Heart left ventricle (tissue), 16 donors: Measurements from ENCODE around the gene RAPSN. TPM values are rescaled to one million over a fixed set of nuclear protein-coding genes. Genes with fewer than 3 reads are reported as not detected.

Experiments
- ATAC-seq, 4 donors: fragments of 200-7000 bp; cut with Tn5 transposase; one replicate each; pipeline ENCODE4 v1.9.1; 2020 to 2022; ENCODE audit warnings: moderate library complexity in 4 of 4, mild to moderate bottlenecking in 3 of 4, moderate number of reproducible peaks in 1 of 4
- DNase-seq, 5 donors: peaks; one replicate each; pipeline ENCODE4 v3.0.0-alpha.2; 2020
- H3K27ac ChIP-seq, 12 donors: fragments of 200-600 bp; sonication (generic) in 4 of 12; one replicate each; pipeline versions ENCODE4 v1.5.0 to v1.8.0; 2016 to 2022; ENCODE audit warnings: mild to moderate bottlenecking in 2 of 12
- H3K27me3 ChIP-seq, 9 donors: fragments of 200-600 bp; sonication (generic) in 2 of 9; one replicate each; pipeline versions ENCODE4 v1.5.1 to v1.8.0; 2016 to 2022; ENCODE audit warnings: mild to moderate bottlenecking in 3 of 9
- H3K36me3 ChIP-seq, 9 donors: fragments of 200-600 bp; sonication (generic) in 2 of 9; one replicate each; pipeline versions ENCODE4 v1.5.0 to v1.8.0; 2018 to 2022; ENCODE audit warnings: mild to moderate bottlenecking in 2 of 9
- H3K4me1 ChIP-seq, 12 donors: fragments of 200-600 bp; sonication (generic) in 4 of 12; one replicate each; pipeline versions ENCODE4 v1.5.0 to v1.8.0; 2016 to 2022; ENCODE audit warnings: mild to moderate bottlenecking in 3 of 12
- H3K4me3 ChIP-seq, 12 donors: fragments of 200-600 bp; sonication (generic) in 4 of 12; one replicate each; pipeline versions ENCODE4 v1.5.0 to v1.8.0; 2017 to 2022; ENCODE audit warnings: mild to moderate bottlenecking in 9 of 12, moderate library complexity in 4 of 12
- H3K9me3 ChIP-seq, 12 donors: fragments of 200-600 bp; sonication (generic) in 4 of 12; one replicate each; pipeline versions ENCODE4 v1.5.0 to v1.8.0; 2016 to 2022; ENCODE audit warnings: mild to moderate bottlenecking in 1 of 12
- POLR2A ChIP-seq, 2 donors: fragments of 450-650 bp; IDR thresholded peaks; one replicate each; pipeline ENCODE4 v1.6.1; 2017; ENCODE audit warnings: antibody characterized with exemption in 2 of 2, mild to moderate bottlenecking in 2 of 2, moderate library complexity in 2 of 2
- WGBS, 4 donors: extraction: QIAGEN DNeasy Blood & Tissue Kit in 2 of 4; methylation state at CpG; one replicate each; pipeline versions ENCODE4 v1.1.5 to v1.1.7; 2013 to 2018; 5-methylcytosine and 5-hydroxymethylcytosine counted together
- intact Hi-C, 10 donors: fragments of 100-400 bp; cut with DNase I; formaldehyde crosslinking; loops; one replicate each; pipeline versions ENCODE4 v1.11.1 to v1.14.2; 2022
- polyA plus RNA-seq, 2 donors: library from polyadenylated mRNA; stranded (reverse); fragments of 200-250 nt; gene quantifications; one replicate each; pipeline ENCODE4 v1.2.3, GENCODE V29; 2013
- total RNA-seq, 9 donors: library from RNA; depleted of rRNA in 2 of 9; stranded (reverse); fragments of >200 nt in 2 of 9; fragmentation: NEBNext Ultra II Directional in 3 of 9; extraction: Animal tissue kit (Norgen Biotek cat#: 25700) in 3 of 9; gene quantifications; one replicate each; pipeline versions ENCODE4 v1.1.0 to v1.2.4, GENCODE V29; 2016 to 2023
- TF ChIP-seq, protein P1 (sequence below), 12 donors: fragments of 200-600 bp; sonication (generic) in 4 of 12; IDR thresholded peaks; one replicate each; pipeline versions ENCODE4 v1.5.0 to v1.8.0; 2018 to 2022; ENCODE audit warnings: antibody characterized with exemption in 12 of 12, mild to moderate bottlenecking in 5 of 12
- donor health status: ischemic (EF 13 %, LVEDD 7.1; RV severe dilation, severe dysfunction).
- donor health status: healthy with polysubstance abuse.
- donor health status: DM: no; HTN: yes; CAD: no.
- donor health status: DM: no; HTN: no; CAD: no.
- donor health status: ischemic (EF 25% LVEDD 6.9; RV normal size, moderate dysfunction).
- donor health status: ischemic (EF 25% LVEDD 5.7; RV mildly dilated, moderate dysfunction).
- donor health status: healthy.
- donor health status: DM: yes; HTN: yes; CAD: no.
- donor health status: ischemic (EF 35%, LVEDD 5.7; RV mildly dilated, moderate dysfunction).
- donor health status: nonischemic (EF 11% LVEDD 7.7; RV severe dilation, severe dysfunction).
- donor health status: DM: yes; HTN: yes; CAD: no.
- donor health status: PGD.
- donor health status: ischemic (EF 29% LVEDD 5.4; RV normal size, mild dysfunction).
- donor health status: nonischemic (EF 23%, LVEDD 6.1; RV moderate dilation, normal function).

Gene RAPSN
- total and polyA plus RNA-seq, 11 donors: 0.43 to 6.5 (median 3.2) TPM

DNA sequence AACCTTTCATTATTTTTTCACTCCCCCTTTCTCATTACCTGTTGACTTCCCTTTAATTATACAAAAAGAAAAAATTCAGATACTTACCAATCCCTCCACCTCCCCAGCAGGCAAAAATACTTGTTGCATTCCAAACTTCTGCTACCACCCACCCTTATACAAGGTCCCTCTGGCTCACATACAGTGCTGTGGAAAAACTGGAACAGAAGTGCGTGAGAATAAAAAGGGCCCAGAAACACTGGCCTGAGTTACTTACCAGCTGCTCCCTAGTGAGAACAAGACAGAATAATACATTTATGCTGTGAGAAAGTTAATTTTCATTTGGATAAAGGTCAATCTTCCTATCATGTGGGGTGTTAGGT lies 46.9 kb upstream of the RAPSN start:
- peaks cover 0 to 45% (median 8%) of the 10 kb centered on the region in 9 donors for H3K36me3 ChIP-seq
- WGBS, 4 donors: 58 to 82% (median 71%) methylated on average over 1 of the region's 1 CpG
- no peak for TF ChIP-seq POLR2A (IDR thresholded peaks at IDR 0.05)
- ATAC-seq (no peak), DNase-seq (no peak)
- peaks cover 4 to 71% (median 52%) of the 10 kb centered on the region in 12 donors for H3K4me1 ChIP-seq
- H3K9me3 ChIP-seq: no peaks in the 10 kb centered on the region
- intact Hi-C loops: loop anchor here in 4 of 10 donors (5.0 to 10.0 kb wide), 4 partner anchors 46 to 59 kb away; partner anchors contain the start of gene CELF1 (in 2 of the 4)
- no peak overlapping the region for H3K4me3 ChIP-seq
- no peaks in the 10 kb centered on the region for H3K27me3 ChIP-seq
- H3K27ac ChIP-seq: peak overlapping the region in 1 of 12 donors; percentile 14

DNA sequence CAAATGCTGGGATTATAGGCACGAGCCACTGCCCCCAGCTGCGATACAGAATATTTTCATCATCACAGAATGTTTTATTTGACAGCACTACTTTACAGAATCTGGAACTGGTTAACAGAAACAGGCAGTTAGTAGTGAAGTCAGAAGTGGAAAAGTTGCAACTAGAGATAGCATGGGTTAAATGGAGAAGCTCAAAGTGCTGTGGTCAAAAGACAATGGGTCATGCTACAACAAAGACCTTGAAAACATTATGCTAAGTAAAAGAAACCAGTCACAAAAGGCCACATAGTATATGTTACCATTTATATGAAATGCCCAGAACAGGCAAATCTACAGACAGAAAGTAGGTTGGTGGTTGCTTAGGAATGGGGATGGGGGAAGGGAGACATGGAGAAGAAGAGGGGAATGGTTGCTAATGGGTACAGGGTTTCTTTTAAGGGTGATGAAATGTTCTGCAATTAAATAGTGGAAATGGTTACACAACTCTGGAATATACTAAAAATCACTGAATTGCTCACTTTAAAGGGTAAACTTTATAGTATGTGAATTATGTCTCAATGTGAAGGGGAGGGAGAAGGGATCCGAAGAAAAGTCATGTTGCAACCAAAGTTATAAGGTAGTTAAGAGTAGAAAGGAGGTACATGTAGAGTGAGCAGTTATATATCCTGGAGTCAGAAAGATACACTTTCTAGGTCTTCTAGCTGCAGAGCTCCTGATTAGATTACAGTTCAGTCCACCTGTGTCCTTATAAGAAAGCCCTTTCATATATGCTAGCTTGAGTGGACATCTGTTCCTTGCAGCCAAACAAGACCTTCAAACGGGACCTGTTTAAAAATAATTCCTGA lies 46.3 kb upstream of the RAPSN start:
- TF ChIP-seq POLR2A (IDR thresholded peaks at IDR 0.05): no peak
- TF ChIP-seq, protein P1, sequence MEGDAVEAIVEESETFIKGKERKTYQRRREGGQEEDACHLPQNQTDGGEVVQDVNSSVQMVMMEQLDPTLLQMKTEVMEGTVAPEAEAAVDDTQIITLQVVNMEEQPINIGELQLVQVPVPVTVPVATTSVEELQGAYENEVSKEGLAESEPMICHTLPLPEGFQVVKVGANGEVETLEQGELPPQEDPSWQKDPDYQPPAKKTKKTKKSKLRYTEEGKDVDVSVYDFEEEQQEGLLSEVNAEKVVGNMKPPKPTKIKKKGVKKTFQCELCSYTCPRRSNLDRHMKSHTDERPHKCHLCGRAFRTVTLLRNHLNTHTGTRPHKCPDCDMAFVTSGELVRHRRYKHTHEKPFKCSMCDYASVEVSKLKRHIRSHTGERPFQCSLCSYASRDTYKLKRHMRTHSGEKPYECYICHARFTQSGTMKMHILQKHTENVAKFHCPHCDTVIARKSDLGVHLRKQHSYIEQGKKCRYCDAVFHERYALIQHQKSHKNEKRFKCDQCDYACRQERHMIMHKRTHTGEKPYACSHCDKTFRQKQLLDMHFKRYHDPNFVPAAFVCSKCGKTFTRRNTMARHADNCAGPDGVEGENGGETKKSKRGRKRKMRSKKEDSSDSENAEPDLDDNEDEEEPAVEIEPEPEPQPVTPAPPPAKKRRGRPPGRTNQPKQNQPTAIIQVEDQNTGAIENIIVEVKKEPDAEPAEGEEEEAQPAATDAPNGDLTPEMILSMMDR (IDR thresholded peaks at IDR 0.05): no peak
- 72 to 76% (median 74%) methylated on average over 4 of the region's 4 CpGs for WGBS, 4 donors
- Histone ChIP-seq H3K9me3 (no peaks in the 10 kb centered on the region), H3K27ac (peak overlapping the region in 1 of 12 donors; percentile 14), H3K4me3 (no peak overlapping the region), H3K27me3 (no peaks in the 10 kb centered on the region), H3K4me1 (peaks cover 4 to 65% (median 47%) of the 10 kb centered on the region in 12 donors), H3K36me3 (peaks cover 0 to 43% (median 8%) of the 10 kb centered on the region in 9 donors)
- intact Hi-C loops: loop anchor here in 4 of 10 donors (5.0 to 10.0 kb wide), 4 partner anchors 47 to 60 kb away; partner anchors contain the start of gene CELF1 (in 2 of the 4)
- no peak for ATAC-seq
- DNase-seq: no peak

DNA sequence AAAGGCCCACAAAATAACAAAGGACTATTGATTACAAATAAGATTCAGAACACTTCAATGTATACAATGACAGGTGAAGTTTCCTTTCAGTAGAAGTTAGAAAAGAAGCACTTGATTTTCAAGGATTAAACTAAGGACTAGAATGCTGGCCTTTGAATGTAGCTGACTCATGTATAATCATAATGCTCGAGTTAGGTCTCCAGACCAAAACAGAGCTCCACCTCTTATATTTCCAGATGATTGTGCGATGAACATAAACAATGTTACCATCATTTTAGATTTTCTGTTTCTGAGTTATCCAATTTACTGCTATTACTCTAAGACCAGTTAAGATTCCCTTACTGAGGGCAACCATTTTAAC lies 40.4 kb upstream of the RAPSN start:
- no peak for ATAC-seq
- Histone ChIP-seq H3K4me3 (no peak overlapping the region), H3K36me3 (peaks cover 0 to 64% (median 42%) of the 10 kb centered on the region in 9 donors), H3K9me3 (no peaks in the 10 kb centered on the region), H3K27ac (peak overlapping the region in 1 of 12 donors; percentile 43), H3K4me1 (peaks cover 0 to 38% (median 14%) of the 10 kb centered on the region in 12 donors), H3K27me3 (no peaks in the 10 kb centered on the region)
- intact Hi-C loops: loop anchor here in 3 of 10 donors (5.0 to 10.0 kb wide), 3 partner anchors 45 to 63 kb away; partner anchors contain the start of gene CELF1 (in 1 of the 3)
- 82 to 95% (median 90%) methylated on average over 2 of the region's 2 CpGs for WGBS, 4 donors
- TF ChIP-seq, protein P1 (IDR thresholded peaks at IDR 0.05): no peak
- no peak for TF ChIP-seq POLR2A (IDR thresholded peaks at IDR 0.05)
- no peak for DNase-seq

DNA sequence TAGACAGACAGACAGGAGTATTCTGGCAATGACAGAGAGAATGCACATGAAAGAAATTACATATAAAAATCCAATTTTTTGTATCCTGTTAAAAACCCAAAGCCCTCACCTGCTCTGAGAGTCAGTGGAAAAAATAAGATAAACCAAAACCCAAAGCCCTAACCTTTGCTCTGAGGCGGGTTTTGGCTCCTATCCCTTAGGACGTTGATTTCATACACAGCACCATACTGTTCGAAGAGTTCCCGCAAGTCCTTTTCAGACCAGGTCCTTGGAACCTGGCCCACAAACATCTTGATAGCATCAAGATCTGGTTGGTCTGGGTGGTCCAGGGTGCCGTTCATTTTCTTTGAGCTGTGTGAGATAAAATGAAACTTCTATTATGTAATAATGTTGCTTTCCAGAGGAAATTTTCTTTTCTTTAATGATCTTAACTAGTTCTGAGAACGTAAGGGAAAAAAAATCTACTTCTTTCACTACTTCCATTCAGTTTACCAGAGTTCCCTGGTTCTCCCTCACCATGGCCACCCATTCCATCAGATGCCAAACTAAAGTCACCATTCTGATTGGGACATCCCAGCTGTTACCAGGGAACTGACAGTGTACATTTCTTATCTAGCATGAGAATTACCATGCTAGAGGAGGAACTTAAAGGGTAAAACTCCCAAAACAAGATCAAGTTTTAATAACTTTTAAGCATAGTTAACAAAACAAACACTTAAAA lies 39.9 kb upstream of the RAPSN start:
- Histone ChIP-seq H3K4me3 (no peak overlapping the region), H3K9me3 (no peaks in the 10 kb centered on the region), H3K4me1 (peaks cover 0 to 35% (median 14%) of the 10 kb centered on the region in 12 donors), H3K27ac (peak overlapping the region in 2 of 12 donors; percentile 15 to 43), H3K36me3 (peaks cover 0 to 64% (median 47%) of the 10 kb centered on the region in 9 donors), H3K27me3 (no peaks in the 10 kb centered on the region)
- whole genome bisulfite sequencing, 4 donors: 60 to 69% (median 67%) methylated on average over 6 of the region's 6 CpGs
- intact Hi-C loops: loop anchor here in 3 of 10 donors (5.0 to 10.0 kb wide), 3 partner anchors 46 to 63 kb away; partner anchors contain the start of gene CELF1 (in 1 of the 3)
- TF ChIP-seq, protein P1 (IDR thresholded peaks at IDR 0.05): no peak
- no peak for TF ChIP-seq POLR2A (IDR thresholded peaks at IDR 0.05)
- DNase-seq: no peak
- ATAC-seq: no peak
